HCT116 (cell line): ENCODE data around the gene GIT2. TPM values are rescaled to one million over a fixed set of nuclear protein-coding genes. Genes with fewer than 3 reads are reported as not detected.

Experiments
- ATAC-seq: fragments of 200-7000 bp; cut with Tn5 transposase; 2 replicates; pipeline ENCODE4 v1.9.1; 2020; ENCODE audit warnings: mild to moderate bottlenecking, moderate library complexity
- BruUV-seq: library from RNA; stranded (reverse); fragments of 400-500 nt; replicated peaks from 2 replicates; lab custom pipeline; 2021; lab: Mats Ljungman, UMichigan
- CTCF ChIA-PET: fragments of 300-600 bp; sonication (Branson Sonifier 250); formaldehyde crosslinking; loops from one replicate; lab custom pipeline; 2021; ENCODE audit warnings: antibody characterized with exemption; lab: Charles Lee
- POLR2A ChIA-PET: fragments of 300-600, 350-600 bp; sonication (Branson Sonifier 250); formaldehyde crosslinking; loops from one replicate; lab custom pipeline; 2021; ENCODE audit warnings: antibody characterized with exemption; lab: Charles Lee
- RAD21 ChIA-PET, 2 experiments: fragments of 300-600 bp; sonication (Branson Sonifier 250); formaldehyde crosslinking; loops; one replicate each; lab custom pipeline; 2023; ENCODE audit warnings: low total read pairs in 2 of 2; ENCODE audit not compliant: uncharacterized antibody in 2 of 2, unreplicated experiment in 2 of 2, low non-redundant PET in 1 of 2; lab: Charles Lee
- DNase-seq: peaks from one replicate; pipeline ENCODE4 v3.0.0-alpha.2; 2010; ENCODE audit warnings: low read depth, low spot score
- H2AFZ ChIP-seq: fragments of 200-600 bp; shearing (Covaris generic), sonication (generic); 2 replicates; pipeline ENCODE4 v1.6.1; 2017; ENCODE audit warnings: low read depth, mixed run types, mixed read lengths, antibody characterized with exemption, low read length; ENCODE audit not compliant: poor library complexity, severe bottlenecking
- H3K27ac ChIP-seq: 2 replicates; pipeline ENCODE4 v1.5.1; 2012; ENCODE audit warnings: low read depth, low read length
- H3K27me3 ChIP-seq: fragments of 200-600 bp; sonication (generic); 2 replicates; pipeline ENCODE4 v1.6.1; 2016; ENCODE audit warnings: mixed run types, low read length, mixed read lengths; ENCODE audit not compliant: insufficient read depth
- H3K36me3 ChIP-seq, 2 experiments: fragments of 200-500 bp in 1 of 2; fragments of 200-600 bp in 1 of 2; sonication (Bioruptor generic) in 1 of 2; sonication (generic) in 1 of 2; 2 replicates each; pipeline versions ENCODE4 v1.5.1 to v1.6.1; 2014 to 2016; ENCODE audit warnings: low read length in 2 of 2, inconsistent platforms in 1 of 2, mixed read lengths in 1 of 2, mixed run types in 1 of 2; ENCODE audit not compliant: insufficient read depth in 2 of 2, control insufficient read depth in 1 of 2
- H3K4me1 ChIP-seq, 2 experiments: fragments of 200-600 bp in 1 of 2; sonication (generic) in 1 of 2; 2 replicates each; pipeline versions ENCODE4 v1.5.1 to v1.6.1; 2012 to 2017; ENCODE audit warnings: low read length in 2 of 2, inconsistent platforms in 1 of 2, mild to moderate bottlenecking in 1 of 2, mixed read lengths in 1 of 2, mixed run types in 1 of 2, moderate library complexity in 1 of 2; ENCODE audit not compliant: insufficient read depth in 2 of 2, control insufficient read depth in 1 of 2
- H3K4me2 ChIP-seq: fragments of 200-600 bp; sonication (generic); 2 replicates; pipeline ENCODE4 v1.6.1; 2017; ENCODE audit warnings: mixed run types, low read length, mixed read lengths
- H3K4me3 ChIP-seq, 2 experiments: fragments of 200-600 bp in 1 of 2; sonication (generic) in 1 of 2; replicated peaks in 1 of 2; 2 replicates each; pipeline ENCODE4 v1.5.1; 2011 to 2016; ENCODE audit warnings: low read length in 2 of 2, control low read depth in 1 of 2, low read depth in 1 of 2, mild to moderate bottlenecking in 1 of 2, mixed read lengths in 1 of 2, mixed run types in 1 of 2
- H3K79me2 ChIP-seq: fragments of 200-600 bp; sonication (generic); 2 replicates; pipeline ENCODE4 v1.6.1; 2017; ENCODE audit warnings: mild to moderate bottlenecking, mixed run types, low read length, moderate library complexity, mixed read lengths; ENCODE audit not compliant: insufficient read depth
- H3K9ac ChIP-seq: fragments of 200-600 bp; sonication (generic); 2 replicates; pipeline ENCODE4 v1.6.1; 2016; ENCODE audit warnings: low read length, mixed read lengths
- H3K9me2 ChIP-seq: fragments of 200-600 bp; sonication (generic), shearing (Covaris generic); 2 replicates; pipeline ENCODE4 v1.6.1; 2017; ENCODE audit warnings: mixed run types, mild to moderate bottlenecking, moderate library complexity; ENCODE audit not compliant: insufficient read depth
- H3K9me3 ChIP-seq, 2 experiments: fragments of 200-500 bp in 1 of 2; fragments of 200-600 bp in 1 of 2; sonication (Bioruptor generic) in 1 of 2; sonication (generic) in 1 of 2; 2 replicates each; pipeline ENCODE4 v1.6.1; 2014 to 2017; ENCODE audit warnings: low read length in 2 of 2, mixed read lengths in 2 of 2, inconsistent platforms in 1 of 2, low read depth in 1 of 2, mild to moderate bottlenecking in 1 of 2, mixed run types in 1 of 2, moderate library complexity in 1 of 2; ENCODE audit not compliant: control insufficient read depth in 1 of 2, insufficient read depth in 1 of 2
- H4K20me1 ChIP-seq: fragments of 200-600 bp; sonication (generic), shearing (Covaris generic); 2 replicates; pipeline ENCODE4 v1.6.1; 2017; ENCODE audit warnings: mixed run types, mild to moderate bottlenecking, moderate library complexity; ENCODE audit not compliant: insufficient read depth
- CBX3 ChIP-seq: IDR thresholded peaks from 2 replicates; pipeline ENCODE4 v1.6.1; 2012; ENCODE audit warnings: low read depth
- ELF1 ChIP-seq: IDR thresholded peaks from 2 replicates; pipeline ENCODE4 v1.6.1; 2012; ENCODE audit warnings: low read depth, borderline replicate concordance
- POLR2AphosphoS5 ChIP-seq: IDR thresholded peaks from 2 replicates; pipeline ENCODE4 v1.6.1; 2011; ENCODE audit warnings: mild to moderate bottlenecking, low read depth, low read length, moderate library complexity
- RAD21 ChIP-seq: IDR thresholded peaks from 2 replicates; pipeline ENCODE4 v1.6.1; 2012; ENCODE audit warnings: low read depth, mild to moderate bottlenecking
- SIN3A ChIP-seq: IDR thresholded peaks from 2 replicates; pipeline ENCODE4 v1.6.1; 2012; ENCODE audit warnings: low read depth
- SP1 ChIP-seq: IDR thresholded peaks from 2 replicates; pipeline ENCODE4 v1.6.1; 2012; ENCODE audit warnings: low read depth
- YY1 ChIP-seq: IDR thresholded peaks from 2 replicates; pipeline ENCODE4 v1.6.1; 2011; ENCODE audit warnings: low read length, low read depth, moderate library complexity, mild to moderate bottlenecking; ENCODE audit not compliant: insufficient replicate concordance; ENCODE audit errors: extremely low read depth
- ZFX ChIP-seq: fragments of 450-650 bp; IDR thresholded peaks from 2 replicates; pipeline ENCODE4 v1.6.1; 2017
- ZNF274 ChIP-seq: fragments of 200-500 bp; sonication (Bioruptor generic); IDR thresholded peaks from 2 replicates; pipeline ENCODE4 v1.6.1; 2014; ENCODE audit warnings: mild to moderate bottlenecking, low read depth, low read length, inconsistent platforms
- intact Hi-C: fragments of 100-400 bp; cut with micrococcal nuclease; formaldehyde crosslinking; loops from 2 replicates; pipeline ENCODE4 v1.10.0; 2022
- total RNA-seq: library from RNA; stranded (reverse); gene quantifications from one replicate; pipeline ENCODE4 v1.2.1, GENCODE V29; 2021; ENCODE audit not compliant: unreplicated experiment
- TF ChIP-seq, protein P1 (sequence below), 3 experiments: fragments of 200-600 bp in 1 of 3; sonication (generic) in 1 of 3; IDR thresholded peaks in 2 of 3; conservative IDR thresholded peaks in 1 of 3; 2 replicates each; pipeline ENCODE4 v1.5.1; 2012 to 2017; ENCODE audit warnings: low read depth in 2 of 3, low read length in 2 of 3, antibody characterized with exemption in 1 of 3, borderline replicate concordance in 1 of 3, control low read depth in 1 of 3, mild to moderate bottlenecking in 1 of 3, mixed read lengths in 1 of 3, mixed run types in 1 of 3, moderate library complexity in 1 of 3; ENCODE audit not compliant: insufficient read depth in 1 of 3
- TF ChIP-seq, protein P2 (sequence below): IDR thresholded peaks from 2 replicates; pipeline ENCODE4 v1.6.1; 2012; ENCODE audit warnings: low read depth
- TF ChIP-seq, protein P3 (sequence below): IDR thresholded peaks from 2 replicates; pipeline ENCODE4 v1.6.1; 2012

GIT2 gene
- total RNA-seq, 1 experiment from 2014 or later: 21.5 TPM

DNA sequence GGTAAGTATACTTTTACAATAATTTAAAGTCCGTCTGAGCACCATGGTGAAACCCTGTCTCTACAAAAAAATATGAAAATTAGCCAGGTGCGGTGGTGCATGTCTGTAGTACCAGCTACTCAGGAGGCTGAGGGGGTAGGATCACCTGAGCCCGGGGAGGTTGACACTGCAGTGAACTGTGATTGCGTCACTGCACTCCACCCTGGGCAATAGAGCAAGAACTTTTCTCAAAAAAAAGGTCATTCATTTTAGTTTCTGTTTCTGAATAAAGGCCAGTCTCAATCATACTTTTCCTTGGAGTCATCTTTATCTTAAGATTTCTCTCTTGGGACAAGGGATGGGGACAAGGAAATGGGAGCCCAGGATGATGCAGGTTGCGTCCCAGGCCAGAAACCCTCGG lies 16.0 kb upstream of the GIT2 start:
- no peaks in the 10 kb centered on the region for H3K4me1 ChIP-seq
- H4K20me1 ChIP-seq: no peaks in the 10 kb centered on the region
- H3K9me2 ChIP-seq: no peaks in the 10 kb centered on the region
- no peak overlapping the region for H3K9ac ChIP-seq
- intact Hi-C loops: no loop called here
- H3K27me3 ChIP-seq: no peaks in the 10 kb centered on the region
- CTCF ChIA-PET: no interaction called here
- peaks cover 3 to 6% of the 10 kb centered on the region in 2 experiments; a peak in 1 of 4 replicates for H3K36me3 ChIP-seq
- TF ChIP-seq ZNF274: no peak
- no peak for TF ChIP-seq POLR2AphosphoS5
- no peak for TF ChIP-seq SP1
- peaks cover 14% of the 10 kb centered on the region for H3K79me2 ChIP-seq
- no peak for ATAC-seq
- no peak overlapping the region for H2AFZ ChIP-seq
- no TSS peak for BruUV-seq
- H3K9me3 ChIP-seq: no peaks in the 10 kb centered on the region
- RAD21 ChIA-PET: no interaction called here
- no peak overlapping the region for H3K27ac ChIP-seq
- POLR2A ChIA-PET: no interaction called here
- no peak overlapping the region for H3K4me3 ChIP-seq
- DNase-seq: no peak
- H3K4me2 ChIP-seq: no peak overlapping the region

DNA sequence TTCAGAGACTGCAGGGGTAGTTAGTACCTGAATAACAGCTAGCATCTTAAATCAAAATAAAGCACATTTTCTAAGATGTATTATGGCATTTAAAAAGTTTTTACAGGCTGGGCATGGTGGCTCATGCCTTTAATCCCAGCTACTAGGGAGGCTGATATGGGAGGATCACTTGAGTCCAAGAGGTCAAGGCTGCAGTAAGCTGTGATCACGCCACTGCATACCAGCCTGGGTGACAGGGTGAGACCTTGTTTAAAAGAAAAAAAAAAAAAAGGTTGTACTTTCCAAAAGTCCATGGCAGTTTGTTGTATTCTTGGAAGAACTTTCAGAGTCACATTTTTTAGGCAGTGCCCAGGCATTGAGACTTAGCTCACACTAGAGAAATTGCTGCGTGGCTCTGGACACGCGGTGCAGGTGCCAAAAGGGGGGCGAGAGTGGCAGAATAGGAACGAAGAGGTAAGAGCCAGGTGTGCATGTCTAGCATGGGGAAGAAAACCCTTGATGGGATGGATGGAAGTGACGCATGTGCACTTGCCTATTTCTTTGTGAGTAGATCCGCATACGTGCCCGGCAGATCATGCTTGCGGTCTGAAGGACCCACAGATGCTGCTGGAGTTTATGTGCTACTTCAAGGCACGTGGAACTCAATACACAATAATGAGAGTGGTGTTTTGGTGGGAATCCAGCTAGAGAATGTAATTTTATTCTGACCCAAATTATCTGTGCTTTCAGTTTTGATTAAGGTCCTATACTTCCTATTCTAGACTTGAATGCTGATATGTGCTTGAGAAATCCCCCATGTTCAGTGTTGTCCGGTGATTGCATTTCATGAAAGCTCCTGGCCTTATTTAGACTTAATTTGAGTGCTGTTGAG lies 14.9 kb upstream of the GIT2 start:
- no peak overlapping the region for H2AFZ ChIP-seq
- H4K20me1 ChIP-seq: no peaks in the 10 kb centered on the region
- no peak overlapping the region for H3K9ac ChIP-seq
- CTCF ChIA-PET: no interaction called here
- no peaks in the 10 kb centered on the region for H3K4me1 ChIP-seq
- RAD21 ChIA-PET: no interaction called here
- H3K27me3 ChIP-seq: no peaks in the 10 kb centered on the region
- H3K4me3 ChIP-seq: no peak overlapping the region
- no peak for ATAC-seq
- POLR2A ChIA-PET: no interaction called here
- DNase-seq: no peak
- BruUV-seq: no TSS peak
- intact Hi-C loops: no loop called here
- H3K9me2 ChIP-seq: no peaks in the 10 kb centered on the region
- H3K79me2 ChIP-seq: peaks cover 19% of the 10 kb centered on the region
- peaks cover 3 to 6% of the 10 kb centered on the region in 2 experiments; a peak in 1 of 4 replicates for H3K36me3 ChIP-seq
- H3K27ac ChIP-seq: no peak overlapping the region
- no peaks in the 10 kb centered on the region for H3K9me3 ChIP-seq
- no peak overlapping the region for H3K4me2 ChIP-seq
- TF ChIP-seq YY1: no peak
- TF ChIP-seq ZFX: no peak
- TF ChIP-seq ZNF274: no peak
- no peak for TF ChIP-seq ELF1
- TF ChIP-seq CBX3: no peak
- TF ChIP-seq, protein P1, sequence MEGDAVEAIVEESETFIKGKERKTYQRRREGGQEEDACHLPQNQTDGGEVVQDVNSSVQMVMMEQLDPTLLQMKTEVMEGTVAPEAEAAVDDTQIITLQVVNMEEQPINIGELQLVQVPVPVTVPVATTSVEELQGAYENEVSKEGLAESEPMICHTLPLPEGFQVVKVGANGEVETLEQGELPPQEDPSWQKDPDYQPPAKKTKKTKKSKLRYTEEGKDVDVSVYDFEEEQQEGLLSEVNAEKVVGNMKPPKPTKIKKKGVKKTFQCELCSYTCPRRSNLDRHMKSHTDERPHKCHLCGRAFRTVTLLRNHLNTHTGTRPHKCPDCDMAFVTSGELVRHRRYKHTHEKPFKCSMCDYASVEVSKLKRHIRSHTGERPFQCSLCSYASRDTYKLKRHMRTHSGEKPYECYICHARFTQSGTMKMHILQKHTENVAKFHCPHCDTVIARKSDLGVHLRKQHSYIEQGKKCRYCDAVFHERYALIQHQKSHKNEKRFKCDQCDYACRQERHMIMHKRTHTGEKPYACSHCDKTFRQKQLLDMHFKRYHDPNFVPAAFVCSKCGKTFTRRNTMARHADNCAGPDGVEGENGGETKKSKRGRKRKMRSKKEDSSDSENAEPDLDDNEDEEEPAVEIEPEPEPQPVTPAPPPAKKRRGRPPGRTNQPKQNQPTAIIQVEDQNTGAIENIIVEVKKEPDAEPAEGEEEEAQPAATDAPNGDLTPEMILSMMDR (IDR thresholded peaks at IDR 0.05 in 2 of 3, conservative IDR thresholded peaks at IDR 0.05 in 1 of 3; ENCODE audit: borderline replicate concordance in 1 of 3, insufficient read depth in 1 of 3, low read depth in 2 of 3, low read length in 2 of 3): no peak
- TF ChIP-seq, protein P2, sequence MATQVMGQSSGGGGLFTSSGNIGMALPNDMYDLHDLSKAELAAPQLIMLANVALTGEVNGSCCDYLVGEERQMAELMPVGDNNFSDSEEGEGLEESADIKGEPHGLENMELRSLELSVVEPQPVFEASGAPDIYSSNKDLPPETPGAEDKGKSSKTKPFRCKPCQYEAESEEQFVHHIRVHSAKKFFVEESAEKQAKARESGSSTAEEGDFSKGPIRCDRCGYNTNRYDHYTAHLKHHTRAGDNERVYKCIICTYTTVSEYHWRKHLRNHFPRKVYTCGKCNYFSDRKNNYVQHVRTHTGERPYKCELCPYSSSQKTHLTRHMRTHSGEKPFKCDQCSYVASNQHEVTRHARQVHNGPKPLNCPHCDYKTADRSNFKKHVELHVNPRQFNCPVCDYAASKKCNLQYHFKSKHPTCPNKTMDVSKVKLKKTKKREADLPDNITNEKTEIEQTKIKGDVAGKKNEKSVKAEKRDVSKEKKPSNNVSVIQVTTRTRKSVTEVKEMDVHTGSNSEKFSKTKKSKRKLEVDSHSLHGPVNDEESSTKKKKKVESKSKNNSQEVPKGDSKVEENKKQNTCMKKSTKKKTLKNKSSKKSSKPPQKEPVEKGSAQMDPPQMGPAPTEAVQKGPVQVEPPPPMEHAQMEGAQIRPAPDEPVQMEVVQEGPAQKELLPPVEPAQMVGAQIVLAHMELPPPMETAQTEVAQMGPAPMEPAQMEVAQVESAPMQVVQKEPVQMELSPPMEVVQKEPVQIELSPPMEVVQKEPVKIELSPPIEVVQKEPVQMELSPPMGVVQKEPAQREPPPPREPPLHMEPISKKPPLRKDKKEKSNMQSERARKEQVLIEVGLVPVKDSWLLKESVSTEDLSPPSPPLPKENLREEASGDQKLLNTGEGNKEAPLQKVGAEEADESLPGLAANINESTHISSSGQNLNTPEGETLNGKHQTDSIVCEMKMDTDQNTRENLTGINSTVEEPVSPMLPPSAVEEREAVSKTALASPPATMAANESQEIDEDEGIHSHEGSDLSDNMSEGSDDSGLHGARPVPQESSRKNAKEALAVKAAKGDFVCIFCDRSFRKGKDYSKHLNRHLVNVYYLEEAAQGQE: no peak
- TF ChIP-seq, protein P3, sequence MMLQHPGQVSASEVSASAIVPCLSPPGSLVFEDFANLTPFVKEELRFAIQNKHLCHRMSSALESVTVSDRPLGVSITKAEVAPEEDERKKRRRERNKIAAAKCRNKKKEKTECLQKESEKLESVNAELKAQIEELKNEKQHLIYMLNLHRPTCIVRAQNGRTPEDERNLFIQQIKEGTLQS: no peak
- no peak for TF ChIP-seq SIN3A
- no peak for TF ChIP-seq RAD21
